AG20443 (cell line): ENCODE results near the gene ETF1.

Source experiments
- DNase-seq: peaks from one replicate; pipeline ENCODE4 v3.0.0; 2012; ENCODE audit warnings: low spot score, mixed read lengths

The ETF1 gene

DNA sequence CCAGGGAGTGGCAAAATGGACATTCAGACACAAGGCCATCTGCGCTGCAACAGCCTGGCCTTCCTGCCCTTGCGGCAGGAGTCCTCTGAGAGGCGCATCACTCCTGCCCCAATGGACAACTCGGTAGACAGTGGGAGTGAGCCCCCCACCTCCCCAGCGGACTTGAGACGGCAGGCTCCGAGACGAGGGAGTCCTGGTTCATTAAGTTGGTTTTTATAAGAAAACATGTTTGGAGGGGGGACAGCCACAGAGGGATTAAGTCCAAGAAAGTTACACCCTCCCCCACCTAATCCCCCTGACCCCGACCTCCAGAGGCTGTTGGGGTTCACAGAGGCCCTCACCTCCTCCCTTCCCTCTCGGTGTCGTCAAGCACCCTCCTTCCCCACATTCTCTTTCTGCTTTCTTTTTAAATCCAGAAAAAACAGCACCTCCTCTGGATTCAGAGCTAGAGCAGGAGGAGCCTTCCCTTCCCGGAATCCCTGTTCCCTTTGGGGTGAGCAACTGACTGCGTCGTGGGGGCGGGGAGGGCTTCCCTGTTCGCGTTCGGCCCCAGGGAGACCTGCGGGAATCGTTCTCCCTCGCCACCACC, 79.5 kb downstream of the ETF1 start:
- DNase-seq, result peak; percentile 32

DNA sequence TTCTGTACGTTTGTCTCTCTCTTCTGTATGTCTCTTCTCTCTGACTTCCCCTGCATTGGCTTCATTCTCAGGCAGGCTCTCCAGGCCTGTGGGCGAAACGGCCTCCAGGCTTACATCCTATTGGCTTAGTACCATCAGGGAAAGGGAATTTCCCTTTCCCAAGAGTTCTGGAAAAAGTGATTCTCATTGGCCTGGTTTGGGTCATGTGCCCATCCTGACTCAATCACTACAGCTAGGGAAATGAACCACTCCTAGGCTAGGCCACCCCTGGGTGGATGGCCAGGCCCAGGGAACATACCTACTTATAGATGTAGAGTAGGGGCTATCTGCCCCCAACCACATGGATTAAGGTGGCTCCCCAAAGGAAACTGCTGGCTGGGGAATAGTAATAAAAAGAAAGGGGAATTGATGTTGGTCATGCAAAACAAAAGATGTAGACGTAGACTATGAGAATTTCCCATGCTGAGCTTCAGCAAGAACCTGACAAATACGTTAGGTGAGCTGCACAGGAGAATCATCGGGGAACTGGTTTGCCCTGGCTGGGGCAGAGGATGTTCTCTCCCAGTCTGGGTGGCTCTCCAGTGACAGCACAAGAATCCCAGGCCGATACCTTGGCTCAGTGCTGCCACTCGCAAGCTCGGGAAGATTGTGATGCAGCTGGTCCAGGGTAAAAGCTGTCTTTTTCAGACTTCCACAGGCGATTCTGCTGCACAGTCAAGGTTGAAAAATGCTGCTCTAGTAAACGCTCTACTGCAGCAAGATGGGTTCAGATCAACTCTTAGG, 81.5 kb downstream of the ETF1 start:
- DNase-seq, result peak; percentile 79

DNA sequence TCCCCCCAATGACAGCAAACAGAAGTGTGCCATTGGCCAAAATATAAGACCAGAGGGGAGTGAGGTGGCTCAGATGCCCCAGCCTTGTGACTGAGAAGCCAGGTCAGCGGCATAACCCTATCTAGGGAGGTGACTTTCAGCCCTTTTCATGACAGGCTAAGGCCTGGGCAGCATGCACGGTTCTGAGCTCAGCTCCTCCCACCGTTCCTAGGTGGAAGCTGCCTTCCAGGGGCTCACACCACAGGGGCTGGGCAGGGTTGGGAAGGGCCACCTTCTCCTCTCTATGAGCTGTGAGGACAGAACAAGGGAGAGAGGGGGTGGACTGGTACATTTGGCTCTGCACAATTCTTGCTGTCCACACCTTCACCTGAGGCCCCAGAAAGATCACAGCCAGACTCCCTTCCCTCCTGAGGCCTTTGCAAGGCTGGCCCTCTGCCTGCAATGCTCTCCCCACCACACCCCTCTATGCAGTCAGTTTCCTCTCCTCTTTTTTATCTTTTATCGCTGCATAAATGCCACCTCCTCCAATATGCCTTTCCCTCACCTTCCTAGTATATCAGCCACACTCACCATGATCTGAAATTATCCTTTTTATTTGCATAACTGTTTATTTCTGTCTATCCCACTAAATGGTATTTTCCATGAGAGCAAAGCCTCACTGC, 82.9 kb downstream of the ETF1 start:
- no peak for DNase-seq

DNA sequence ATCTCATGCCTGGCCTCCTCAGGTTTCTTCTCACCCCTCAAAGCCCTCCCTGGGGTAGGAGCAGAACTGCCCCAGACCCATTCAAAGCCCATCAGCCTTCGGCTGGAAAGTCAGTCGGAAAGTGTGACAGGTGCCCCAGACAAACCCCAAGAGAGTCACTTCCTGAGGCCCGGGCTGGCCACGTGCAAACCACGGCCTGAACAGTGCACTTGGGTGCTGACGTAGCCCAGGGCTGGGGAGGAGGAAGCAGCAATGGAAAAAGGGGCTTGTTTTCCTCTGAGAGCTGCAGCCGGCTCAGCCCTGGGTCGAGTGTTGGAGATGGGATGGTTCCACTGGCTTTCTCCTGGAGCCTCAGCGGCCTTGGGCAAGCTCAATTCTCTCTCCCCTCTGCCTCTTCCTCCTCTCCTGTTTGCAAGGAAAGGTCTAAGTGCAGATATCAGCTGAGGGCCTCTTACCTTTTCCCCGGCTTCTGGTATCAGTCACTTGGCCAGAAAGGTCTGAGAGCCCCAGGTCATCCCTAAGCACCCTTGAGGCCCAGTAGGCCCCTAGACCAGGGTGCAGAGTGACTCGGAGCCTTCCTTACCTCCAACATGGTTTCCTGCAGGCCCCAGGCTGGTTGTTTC, 83.6 kb downstream of the ETF1 start:
- no peak for DNase-seq

DNA sequence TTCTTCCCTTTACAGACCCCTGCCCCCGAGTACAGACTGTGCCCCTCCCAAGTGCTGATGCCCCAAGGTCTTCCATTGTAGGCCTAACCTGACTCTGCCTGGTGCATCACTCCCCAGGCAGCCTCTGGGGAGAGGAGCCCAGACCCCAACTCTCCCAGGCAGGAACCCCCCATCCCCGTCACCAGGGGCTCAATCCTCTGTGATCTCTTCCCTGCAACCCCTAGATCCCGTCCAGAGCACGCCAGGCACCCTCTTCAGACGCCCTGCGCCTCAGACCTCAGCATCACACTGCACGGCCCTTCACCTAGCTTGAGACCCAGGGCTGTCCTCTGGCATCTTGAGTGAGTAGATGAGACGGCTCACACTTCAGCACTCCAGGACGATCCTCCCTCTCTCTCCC, 84.2 kb downstream of the ETF1 start:
- no peak for DNase-seq

DNA sequence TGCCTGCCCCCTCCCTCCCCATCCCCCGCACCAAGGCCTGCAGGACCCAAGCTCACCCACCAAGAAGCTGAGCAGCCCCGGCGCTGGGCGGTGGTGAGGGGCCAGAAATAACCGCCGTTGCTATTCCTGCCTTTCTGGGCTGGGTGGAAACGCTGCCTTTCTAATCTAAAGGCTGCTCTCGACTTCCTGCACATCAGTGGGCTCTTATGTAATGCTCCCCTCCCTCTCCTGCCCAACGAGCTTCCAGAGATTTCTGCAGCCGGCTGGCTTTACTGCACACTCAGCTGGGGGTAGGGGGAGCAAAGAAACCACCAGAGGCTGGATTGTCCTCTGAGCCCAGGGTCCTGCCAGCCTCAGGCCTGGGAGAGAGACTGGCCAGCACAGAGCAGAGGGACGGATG, 84.7 kb downstream of the ETF1 start:
- no peak for DNase-seq

DNA sequence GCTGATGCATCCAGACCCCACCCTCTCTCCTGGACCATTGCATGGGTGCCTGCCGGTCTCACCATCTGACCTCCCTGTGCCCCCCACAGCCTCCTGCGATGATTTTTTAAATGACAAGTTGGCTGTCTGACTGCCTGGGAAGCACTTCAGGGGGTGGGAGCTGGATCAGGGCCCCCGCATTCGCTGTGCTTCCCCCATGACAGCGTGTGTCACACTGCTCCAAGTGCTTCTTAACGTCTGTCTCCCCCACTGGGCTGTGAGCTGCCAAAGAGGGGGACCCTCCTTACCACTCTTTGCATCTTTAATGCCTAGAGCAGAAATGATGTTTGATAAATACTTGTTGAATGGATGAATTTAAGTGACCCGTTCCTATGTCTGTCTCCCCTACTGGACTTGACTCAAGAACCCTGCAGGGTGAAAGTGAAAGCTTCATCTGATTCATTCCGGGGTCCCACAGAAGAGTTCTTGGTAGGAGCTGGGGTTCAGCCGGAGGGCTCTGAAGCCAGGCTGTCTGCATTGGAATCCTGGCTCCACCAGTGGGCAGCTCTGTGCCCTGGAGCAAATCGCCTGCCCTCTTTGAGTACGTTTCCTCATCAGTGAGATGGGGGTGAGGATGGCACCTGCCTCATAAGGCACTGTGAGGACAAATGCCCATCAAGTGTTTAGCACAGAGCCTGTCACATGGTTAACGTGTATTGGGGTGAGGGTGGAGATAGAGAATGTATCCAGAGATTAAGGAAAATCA, 85.3 kb downstream of the ETF1 start:
- DNase-seq, result no peak
